ENCODE measurements around the gene TDRD12. TPM values are rescaled to one million over a fixed set of nuclear protein-coding genes. Genes with fewer than 3 reads are reported as not detected.

The TDRD12 gene
- total RNA-seq, 4 donors from 2014 or later: 0.16 to 1.3 (median 0.73) TPM

DNA sequence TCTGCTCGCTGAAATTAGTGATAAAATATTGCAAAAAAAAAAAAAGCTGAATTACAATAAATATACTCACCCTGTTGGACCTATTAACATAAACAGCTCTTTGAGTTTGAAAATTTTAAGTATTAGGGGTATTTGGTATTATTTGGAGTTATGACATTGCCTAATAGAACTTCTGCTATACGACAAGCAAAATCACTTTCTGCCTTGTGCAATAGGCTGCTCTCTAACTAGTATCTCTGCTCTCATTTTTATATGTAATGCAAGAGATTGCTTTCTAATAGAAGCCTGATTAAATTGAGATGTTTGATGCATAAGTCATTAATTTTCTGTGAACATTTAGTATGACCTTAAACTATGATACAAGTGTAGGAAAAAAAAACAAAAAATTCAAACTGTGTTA lies 38.6 kb upstream of the TDRD12 start:
- TF ChIP-seq, protein P1, sequence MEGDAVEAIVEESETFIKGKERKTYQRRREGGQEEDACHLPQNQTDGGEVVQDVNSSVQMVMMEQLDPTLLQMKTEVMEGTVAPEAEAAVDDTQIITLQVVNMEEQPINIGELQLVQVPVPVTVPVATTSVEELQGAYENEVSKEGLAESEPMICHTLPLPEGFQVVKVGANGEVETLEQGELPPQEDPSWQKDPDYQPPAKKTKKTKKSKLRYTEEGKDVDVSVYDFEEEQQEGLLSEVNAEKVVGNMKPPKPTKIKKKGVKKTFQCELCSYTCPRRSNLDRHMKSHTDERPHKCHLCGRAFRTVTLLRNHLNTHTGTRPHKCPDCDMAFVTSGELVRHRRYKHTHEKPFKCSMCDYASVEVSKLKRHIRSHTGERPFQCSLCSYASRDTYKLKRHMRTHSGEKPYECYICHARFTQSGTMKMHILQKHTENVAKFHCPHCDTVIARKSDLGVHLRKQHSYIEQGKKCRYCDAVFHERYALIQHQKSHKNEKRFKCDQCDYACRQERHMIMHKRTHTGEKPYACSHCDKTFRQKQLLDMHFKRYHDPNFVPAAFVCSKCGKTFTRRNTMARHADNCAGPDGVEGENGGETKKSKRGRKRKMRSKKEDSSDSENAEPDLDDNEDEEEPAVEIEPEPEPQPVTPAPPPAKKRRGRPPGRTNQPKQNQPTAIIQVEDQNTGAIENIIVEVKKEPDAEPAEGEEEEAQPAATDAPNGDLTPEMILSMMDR (IDR thresholded peaks at IDR 0.05): no peak
- TF ChIP-seq POLR2A (IDR thresholded peaks at IDR 0.05): no peak
- H3K4me3 ChIP-seq (ENCODE audit: low read depth, poor library complexity, severe bottlenecking): no peak overlapping the region
- DNase-seq (ENCODE audit: low spot score in 2 of 2): no peak
- intact Hi-C loops (cut with DNase I; ENCODE audit: low total_unique reads): no loop called here
- WGBS, 2 donors: 79 to 82% methylated on average over 2 of the region's 2 CpGs

DNA sequence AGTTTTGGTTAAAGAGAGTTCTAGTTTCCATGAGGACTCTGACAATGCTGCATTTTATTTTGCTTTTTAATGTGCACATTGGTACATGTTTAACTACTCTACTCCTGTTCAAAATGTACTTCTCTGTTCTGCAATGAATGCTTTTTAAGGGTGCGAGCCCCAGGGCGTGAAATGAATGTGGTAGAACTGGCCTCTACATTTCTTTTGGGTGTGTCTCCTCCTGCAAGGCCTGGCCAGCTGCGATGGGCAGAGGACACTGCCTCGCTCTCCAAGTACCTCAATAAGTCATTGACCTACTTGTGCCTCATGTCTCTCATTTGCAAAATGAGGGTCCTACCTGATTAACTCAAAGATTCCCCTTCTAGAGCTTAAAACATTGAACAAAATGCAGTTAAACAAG lies 37.2 kb upstream of the TDRD12 start:
- no peak overlapping the region for H3K4me3 ChIP-seq (ENCODE audit: low read depth, poor library complexity, severe bottlenecking)
- DNase-seq (ENCODE audit: low spot score in 2 of 2): no peak
- intact Hi-C loops (cut with DNase I; ENCODE audit: low total_unique reads): no loop called here
- TF ChIP-seq, protein P1 (IDR thresholded peaks at IDR 0.05): no peak
- TF ChIP-seq POLR2A (IDR thresholded peaks at IDR 0.05): no peak
- WGBS, 2 donors: 51 to 56% methylated on average over 4 of the region's 4 CpGs

DNA sequence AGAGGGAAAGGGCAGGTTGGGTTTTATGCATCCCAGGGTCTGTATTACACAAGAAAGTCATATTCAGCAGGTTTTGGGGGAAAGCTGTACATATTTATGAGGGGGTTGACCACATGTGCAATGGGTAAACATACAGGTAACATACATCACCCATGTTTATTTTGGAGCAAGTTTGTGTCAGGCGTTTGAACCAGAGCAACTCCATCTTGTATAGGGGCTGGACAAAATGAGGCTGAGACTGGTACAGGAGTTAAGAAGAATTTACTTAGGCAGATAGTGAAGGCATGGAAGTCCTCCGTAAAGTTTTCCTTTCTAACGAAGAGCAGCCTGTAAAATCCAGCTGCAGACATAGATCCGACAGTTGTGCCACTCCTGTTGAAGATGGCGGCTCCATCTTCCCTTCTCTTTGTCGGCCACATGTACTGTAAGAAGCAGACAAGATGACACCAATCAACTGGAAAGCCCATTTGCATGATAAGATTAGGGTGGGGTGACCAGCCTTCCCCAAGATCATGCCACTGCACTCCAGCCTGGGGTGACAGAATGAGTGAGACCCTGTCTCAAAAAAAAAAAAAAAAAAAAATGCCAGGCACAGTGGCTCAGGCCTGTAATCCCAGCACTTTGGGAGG lies 32.6 kb upstream of the TDRD12 start:
- no peak overlapping the region for H3K4me3 ChIP-seq (ENCODE audit: low read depth, poor library complexity, severe bottlenecking)
- intact Hi-C loops (cut with DNase I; ENCODE audit: low total_unique reads): no loop called here
- 93 to 94% methylated on average over 6 of the region's 6 CpGs for WGBS, 2 donors
- DNase-seq (ENCODE audit: low spot score in 2 of 2): no peak
- TF ChIP-seq, protein P1 (IDR thresholded peaks at IDR 0.05): no peak
- TF ChIP-seq POLR2A (IDR thresholded peaks at IDR 0.05): no peak

DNA sequence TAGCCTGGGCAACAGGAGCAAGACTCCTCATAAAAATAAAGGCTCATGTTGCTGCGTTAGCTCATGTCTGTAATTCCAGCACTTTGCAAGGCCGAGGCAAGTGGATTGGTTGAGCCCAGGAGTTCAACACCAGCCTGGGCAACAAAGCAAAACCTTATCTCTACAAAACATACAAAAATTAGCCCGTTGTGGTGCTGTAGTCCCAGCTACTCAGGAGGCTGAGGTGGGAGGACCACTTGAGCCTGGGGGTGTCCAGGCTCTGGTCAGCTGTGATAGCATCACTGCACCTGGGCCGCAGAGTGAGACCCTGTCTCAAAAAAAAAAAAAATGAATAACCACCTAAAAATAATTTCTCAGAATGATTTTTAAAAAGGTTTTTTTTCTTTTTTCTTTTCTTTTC lies 31.9 kb upstream of the TDRD12 start:
- no peak for DNase-seq (ENCODE audit: low spot score in 2 of 2)
- no peak overlapping the region for H3K4me3 ChIP-seq (ENCODE audit: low read depth, poor library complexity, severe bottlenecking)
- intact Hi-C loops (cut with DNase I; ENCODE audit: low total_unique reads): no loop called here
- 91 to 92% methylated on average over 4 of the region's 4 CpGs for WGBS, 2 donors
- TF ChIP-seq POLR2A (IDR thresholded peaks at IDR 0.05): no peak
- TF ChIP-seq, protein P1 (IDR thresholded peaks at IDR 0.05): no peak

DNA sequence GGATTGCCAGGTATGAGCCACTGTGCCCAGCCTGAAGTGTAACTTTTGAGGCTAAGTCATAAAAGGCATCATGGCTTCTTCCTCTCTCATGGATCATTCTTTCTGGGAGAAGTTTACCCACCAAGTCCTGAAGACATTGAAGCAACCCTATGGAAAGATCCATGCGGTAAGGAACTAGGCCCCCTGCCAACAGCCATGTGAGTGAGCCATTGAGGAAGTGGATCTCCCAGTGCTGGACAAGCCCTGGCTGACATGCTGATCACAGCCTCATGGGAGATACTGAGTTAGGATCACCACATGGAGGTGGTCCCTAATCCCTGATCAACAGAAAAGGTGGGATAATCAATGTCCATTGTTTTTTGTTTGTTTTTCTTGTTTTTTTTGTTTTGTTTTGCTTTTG lies 31.3 kb upstream of the TDRD12 start:
- no peak overlapping the region for H3K4me3 ChIP-seq (ENCODE audit: low read depth, poor library complexity, severe bottlenecking)
- DNase-seq (ENCODE audit: low spot score in 2 of 2): no peak
- TF ChIP-seq, protein P1 (IDR thresholded peaks at IDR 0.05): no peak
- no peak for TF ChIP-seq POLR2A (IDR thresholded peaks at IDR 0.05)
- WGBS, 2 donors: 58 to 68% methylated on average over 1 of the region's 1 CpG
- intact Hi-C loops (cut with DNase I; ENCODE audit: low total_unique reads): no loop called here

Data from lower leg skin (tissue), 4 donors.